ENCODE measurements around the gene SLC9C1. TPM values are rescaled to one million over a fixed set of nuclear protein-coding genes. Genes with fewer than 3 reads are reported as not detected.

Gene SLC9C1
- total RNA-seq, 1 donor from 2014 or later, result under 0.01 TPM

DNA sequence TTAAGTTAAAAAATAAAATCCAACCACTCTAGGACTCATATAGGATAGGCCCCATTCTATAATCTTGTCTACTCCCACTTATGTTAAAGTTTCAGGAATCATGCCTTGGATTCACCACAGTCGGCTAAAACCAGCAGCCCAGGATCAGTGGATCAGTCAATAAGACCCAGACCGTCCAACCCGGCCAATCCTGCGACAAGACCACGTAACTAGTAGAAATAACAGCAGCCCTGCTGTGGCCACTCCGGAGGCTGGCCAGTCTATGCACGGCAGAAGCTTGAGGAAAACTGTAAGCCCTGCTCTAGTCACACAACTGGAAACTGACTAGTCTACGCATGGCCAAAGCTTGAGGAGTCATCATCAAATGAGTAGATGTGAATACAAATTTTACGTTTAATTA is 12.8 kb upstream of the SLC9C1 start:
- no peak for DNase-seq

DNA sequence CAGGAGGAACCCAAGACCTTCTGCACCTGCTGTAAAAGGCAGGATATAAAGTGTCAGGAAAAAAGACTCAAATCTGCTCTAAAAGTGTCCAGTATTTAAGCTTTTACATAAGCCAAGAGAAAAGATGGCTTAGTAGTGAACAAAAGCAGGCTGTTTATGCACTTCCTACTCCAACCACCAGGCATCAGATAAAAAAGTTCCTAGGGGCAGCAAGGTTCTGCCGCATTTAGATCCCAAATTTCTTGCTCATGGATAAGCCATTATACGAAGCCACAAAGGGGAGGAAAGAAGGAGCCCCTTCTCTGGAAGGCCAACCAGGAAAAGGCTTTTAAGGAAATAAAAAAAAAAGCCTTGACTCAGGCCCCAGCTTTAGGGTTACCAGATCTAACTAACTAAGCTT is 10.6 kb upstream of the SLC9C1 start:
- no peak for DNase-seq

DNA sequence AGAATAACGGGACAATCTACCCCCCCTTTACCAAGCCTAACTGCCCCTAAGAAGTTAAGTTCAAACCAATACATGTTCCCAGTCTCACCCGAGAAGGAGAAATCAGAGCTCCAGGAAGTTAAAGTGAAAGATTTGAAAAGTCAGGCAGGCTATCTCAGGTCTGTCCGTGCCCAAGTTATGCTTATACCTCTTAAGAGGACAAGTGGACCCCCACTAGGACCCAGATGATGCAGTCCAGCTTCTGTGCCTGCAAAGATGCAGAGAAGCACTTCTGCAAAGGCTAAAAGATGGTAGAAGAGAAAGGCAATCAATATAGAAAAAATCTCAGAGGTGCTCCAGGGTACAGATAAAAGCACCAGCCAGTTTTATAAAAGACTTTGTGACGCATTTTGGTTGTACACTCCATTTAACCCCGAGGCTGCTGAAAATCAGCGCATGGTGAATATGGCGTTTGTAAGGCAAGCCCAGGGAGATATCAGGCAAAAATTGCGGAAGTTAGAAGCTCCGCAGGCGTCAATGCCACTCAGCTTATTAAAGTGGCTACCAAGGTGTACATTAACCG is 9.8 kb upstream of the SLC9C1 start:
- DNase-seq, result peak; percentile 24

DNA sequence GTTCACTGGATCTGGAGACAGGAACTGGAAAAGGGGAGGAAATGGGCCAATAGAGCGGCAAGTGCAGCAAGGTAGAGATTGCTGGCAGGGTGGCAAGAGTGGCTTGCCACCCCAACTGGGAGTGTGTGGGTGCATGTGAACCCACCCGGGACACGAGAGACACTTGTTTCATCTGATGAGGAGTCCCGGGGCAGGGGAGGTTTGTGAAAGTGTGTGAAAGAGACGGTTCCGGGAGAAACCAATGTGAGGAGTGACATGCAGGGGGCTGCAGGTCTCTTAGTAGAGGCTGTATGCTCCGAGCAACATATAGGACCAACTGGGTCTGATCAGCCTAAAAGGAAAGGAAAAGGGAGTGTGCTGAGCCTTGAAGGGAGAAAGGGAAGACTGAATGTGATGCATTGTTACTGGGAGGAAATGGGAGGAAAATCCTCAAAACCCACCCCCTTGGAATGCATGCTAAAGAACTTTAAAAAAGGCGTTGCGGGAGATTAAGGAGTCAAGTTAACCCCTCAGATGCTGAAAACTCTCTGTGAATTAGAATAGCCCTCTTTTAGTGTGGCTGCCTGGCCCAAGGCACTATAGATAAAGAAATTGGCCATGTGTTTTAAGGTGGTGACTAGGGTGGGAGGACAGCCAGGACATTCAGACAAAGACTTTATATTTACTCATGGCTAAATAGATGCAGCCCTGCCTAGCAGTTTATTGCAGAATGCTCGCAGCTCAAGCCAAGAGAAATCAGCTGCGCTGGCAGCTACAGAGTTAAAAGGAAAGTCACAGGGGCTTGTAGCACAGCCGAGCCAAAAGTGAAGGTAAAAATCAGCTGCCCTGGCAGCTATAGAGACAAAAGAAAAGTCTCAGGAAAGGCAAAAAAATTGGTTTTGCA is 9.1 kb upstream of the SLC9C1 start:
- no peak for DNase-seq

DNA sequence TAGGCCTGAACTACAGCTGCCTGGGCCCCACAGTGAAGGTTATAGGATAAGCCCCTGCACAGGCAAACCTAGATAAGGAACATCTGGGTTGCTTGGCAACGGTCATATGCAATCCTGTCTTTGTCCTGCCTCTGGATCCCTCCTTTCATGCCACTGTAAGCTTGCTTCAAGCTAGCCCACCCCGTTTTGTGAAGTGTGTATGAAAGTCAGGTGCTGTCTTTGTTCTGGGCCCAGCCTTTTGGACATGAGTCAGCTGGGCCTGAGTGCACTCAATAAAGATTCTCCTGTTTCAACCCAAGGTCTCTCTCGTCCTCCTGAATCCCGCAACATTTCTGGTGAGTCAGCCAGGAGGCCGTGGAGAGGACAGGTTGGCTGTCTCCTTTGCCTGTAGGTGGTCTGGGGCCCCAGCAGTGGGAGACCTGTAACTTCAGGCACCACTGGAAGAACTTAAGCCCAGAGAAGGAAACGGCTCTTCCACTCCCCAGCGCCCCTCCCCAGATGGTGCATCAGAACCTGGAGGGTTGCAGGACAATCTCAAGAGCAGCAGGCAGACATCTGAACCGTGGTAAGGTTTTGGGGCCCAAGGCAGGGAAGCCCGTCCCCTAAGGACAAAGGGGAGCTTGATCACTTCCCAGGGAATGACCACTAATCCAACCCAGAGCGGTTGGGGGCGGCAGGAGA is 8.3 kb upstream of the SLC9C1 start:
- no peak for DNase-seq

- DNase-seq, result no peak
Observed at GRCh38 chr3:112298781-112299180, 4.8 kb upstream of the SLC9C1 start.

GRCh38 chr3:112297714-112298113 is 3.7 kb upstream of the SLC9C1 start:
- no peak for DNase-seq

- no peak for DNase-seq
Observed at GRCh38 chr3:112289011-112289410, 5.0 kb downstream of the SLC9C1 start.

GRCh38 chr3:112280266-112280665 is 13.8 kb downstream of the SLC9C1 start:
- DNase-seq, result no peak

GRCh38 chr3:112273536-112273935 is 20.5 kb downstream of the SLC9C1 start:
- DNase-seq, result no peak

- DNase-seq, result no peak
Observed at GRCh38 chr3:112261742-112262141, 32.3 kb downstream of the SLC9C1 start.

DNA sequence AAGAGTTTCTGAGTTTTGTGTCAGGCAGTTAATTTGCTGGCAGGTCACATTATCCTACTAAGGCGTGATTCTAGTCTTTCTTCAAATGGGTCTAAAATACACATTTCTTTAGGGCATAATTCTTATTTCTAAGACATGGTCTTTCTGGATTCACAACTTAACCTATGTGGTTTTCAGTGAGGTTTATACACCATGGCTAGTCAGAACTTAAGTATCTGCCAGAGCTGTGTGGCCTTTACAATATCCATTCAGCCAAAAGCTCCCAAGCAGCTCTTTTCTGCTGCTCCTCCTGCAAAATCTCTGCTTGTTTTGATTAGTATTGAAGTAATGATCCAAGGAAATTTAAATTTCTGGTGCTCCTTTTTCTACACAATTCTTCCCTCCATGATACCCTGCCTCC is 33.5 kb downstream of the SLC9C1 start:
- DNase-seq, result no peak

GRCh38 chr3:112253301-112253971 is 40.6 kb downstream of the SLC9C1 start:
- no peak for DNase-seq

DNA sequence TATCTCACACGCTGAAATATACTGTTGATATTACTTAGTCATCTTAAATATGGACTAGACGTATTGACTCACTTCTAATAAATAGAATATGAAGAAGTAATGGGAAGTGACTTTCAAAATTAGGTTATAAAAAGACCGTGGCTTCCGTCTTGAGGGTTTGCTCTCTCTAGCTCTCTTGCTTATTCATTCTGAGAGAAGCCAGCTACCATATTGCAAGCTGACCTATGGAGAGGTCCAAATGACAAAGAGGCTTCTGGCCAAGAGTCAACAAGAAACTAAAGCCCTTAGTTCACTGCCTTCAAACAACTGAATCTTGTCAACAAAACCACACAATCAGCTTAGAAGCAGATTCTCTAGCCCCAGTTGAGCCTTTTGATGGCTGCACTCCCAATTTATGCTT is 46.1 kb downstream of the SLC9C1 start:
- DNase-seq, result no peak

- DNase-seq, result no peak
Observed at GRCh38 chr3:112247350-112247749, 46.7 kb downstream of the SLC9C1 start.

GRCh38 chr3:112233083-112233482 is 60.9 kb downstream of the SLC9C1 start:
- DNase-seq, result no peak

DNA sequence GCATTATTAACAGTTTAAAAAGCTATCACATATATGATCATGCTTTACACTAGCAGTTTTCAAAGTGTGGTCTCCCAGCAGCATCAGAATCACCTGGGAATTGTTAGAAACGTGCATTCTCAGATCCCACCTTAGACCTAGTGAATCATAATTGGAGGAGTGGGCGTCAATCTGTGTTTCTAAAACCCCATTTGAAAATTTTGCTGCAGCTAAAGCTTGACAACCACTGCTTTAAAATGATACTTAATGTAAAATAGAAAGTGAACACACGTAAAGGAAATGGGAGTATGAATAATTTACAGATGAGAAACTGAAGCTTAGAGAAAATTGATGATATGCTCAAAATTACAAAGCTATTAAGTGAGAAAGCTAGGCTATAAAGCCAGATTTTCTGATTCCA is 62.3 kb downstream of the SLC9C1 start:
- no peak for DNase-seq

- no peak for DNase-seq
Observed at GRCh38 chr3:112230033-112230432, 64.0 kb downstream of the SLC9C1 start.

DNA sequence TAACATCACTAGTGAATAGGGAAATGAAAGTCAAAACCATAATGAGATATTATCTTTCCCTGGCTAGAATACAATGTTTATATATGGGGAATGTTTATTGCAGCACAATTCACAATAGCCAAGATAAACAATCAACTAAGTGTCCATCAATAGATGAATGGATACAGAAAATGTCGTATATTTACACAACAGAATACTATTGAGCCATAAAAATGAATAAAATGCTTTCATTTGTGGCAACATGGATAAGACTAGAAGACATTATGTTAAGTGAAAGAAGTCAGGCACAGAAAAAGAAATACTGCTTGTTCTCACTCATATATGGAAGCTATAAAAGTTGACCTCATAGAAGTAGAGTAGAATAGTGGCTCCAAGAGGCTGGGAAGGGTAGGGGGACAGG is 65.2 kb downstream of the SLC9C1 start:
- no peak for DNase-seq

- no peak for DNase-seq
Observed at GRCh38 chr3:112200317-112200666, 93.7 kb downstream of the SLC9C1 start.

DNA sequence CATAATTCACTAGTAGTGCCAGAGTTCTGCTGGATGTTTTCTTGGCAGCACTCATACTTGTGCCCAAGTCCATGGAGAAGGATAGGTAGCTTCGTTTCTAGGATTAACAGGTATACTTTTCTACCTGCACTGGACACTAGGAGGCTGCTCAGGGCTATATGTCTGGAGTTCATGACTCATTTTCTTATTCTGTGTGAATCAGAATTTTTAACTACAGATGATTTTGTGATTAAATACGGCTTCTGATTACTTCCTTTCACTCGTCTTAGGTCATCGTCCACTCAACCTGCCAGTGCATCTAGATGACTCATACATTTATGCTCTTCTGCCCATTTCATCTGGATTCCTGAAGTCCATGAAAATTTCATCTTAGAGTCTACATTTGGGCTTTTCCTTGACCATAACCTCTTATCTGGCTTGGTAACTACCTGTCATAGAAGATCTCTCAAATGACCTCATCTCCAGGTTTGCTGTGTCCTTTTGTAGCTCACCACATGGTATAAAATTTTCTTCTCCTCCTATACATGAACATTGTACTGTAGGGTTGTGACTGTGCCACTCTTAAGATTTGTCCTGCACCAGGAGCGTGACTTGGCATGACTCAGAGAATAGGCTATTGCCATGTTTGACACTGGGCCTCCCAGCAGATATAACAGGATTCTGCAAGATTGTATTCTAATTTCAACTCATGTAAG is 94.2 kb downstream of the SLC9C1 start:
- no peak for DNase-seq

DNA sequence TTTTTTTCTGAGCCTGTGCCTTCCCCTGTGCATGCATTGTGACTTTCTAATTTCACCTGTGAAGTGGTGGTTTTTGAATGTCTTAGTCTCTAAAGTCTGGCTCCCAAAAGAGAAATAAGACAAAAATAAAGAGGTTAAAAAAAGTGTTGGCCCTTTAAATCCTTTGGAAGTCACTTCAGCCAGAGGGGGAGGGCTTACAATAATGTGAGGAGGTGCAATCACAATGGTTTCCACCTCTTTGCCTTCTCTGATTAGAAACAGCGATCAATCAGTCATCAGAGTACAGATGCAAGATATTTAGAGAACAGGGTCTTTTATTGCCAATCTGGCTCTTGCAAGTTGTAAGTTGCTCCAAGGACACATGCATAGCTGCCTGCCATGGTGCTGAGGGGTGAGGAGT is 96.9 kb downstream of the SLC9C1 start:
- DNase-seq, result no peak
